H1 (cell line): ENCODE results near the gene MIDN. TPM values are rescaled to one million over a fixed set of nuclear protein-coding genes. Genes with fewer than 3 reads are reported as not detected.

Source experiments
- CTCF ChIA-PET: fragments of 300-600 bp; sonication (Branson Sonifier 250); formaldehyde crosslinking; loops from one replicate; lab custom pipeline; 2021; ENCODE audit not compliant: partially characterized antibody; lab: Charles Lee
- POLR2A ChIA-PET: fragments of 300-600 bp; sonication (Branson Sonifier 250); formaldehyde crosslinking; loops from one replicate; lab custom pipeline; 2021; ENCODE audit warnings: inconsistent platforms; ENCODE audit not compliant: partially characterized antibody; lab: Charles Lee
- DNase-seq, 2 experiments: peaks; one replicate each; pipeline versions ENCODE4 v3.0.0 to v3.0.0-alpha.2; 2010 to 2022; ENCODE audit warnings: low spot score in 2 of 2, low read depth in 1 of 2, mixed read lengths in 1 of 2
- FAIRE-seq: peaks from 2 replicates; lab custom pipeline; 2011; peaks lifted over from hg19 to GRCh38; lab: Jason Lieb, UNC
- H2AFZ ChIP-seq: 2 replicates; pipeline ENCODE4 v1.8.1; 2012; ENCODE audit warnings: low read length, inconsistent platforms
- H2AK5ac ChIP-seq: 2 replicates; pipeline ENCODE4 v1.6.1; 2013; ENCODE audit warnings: low read depth, low read length
- H2BK120ac ChIP-seq: replicated peaks from 2 replicates; pipeline ENCODE3; 2013; ENCODE audit warnings: low read depth, low read length, inconsistent platforms
- H2BK12ac ChIP-seq: 2 replicates; pipeline ENCODE4 v1.6.1; 2013; ENCODE audit warnings: low read depth, low read length
- H2BK15ac ChIP-seq: 2 replicates; pipeline ENCODE4 v1.6.1; 2013; ENCODE audit warnings: low read length
- H2BK20ac ChIP-seq: 2 replicates; pipeline ENCODE4 v1.6.1; 2013; ENCODE audit warnings: low read length
- H2BK5ac ChIP-seq: 2 replicates; pipeline ENCODE4 v1.6.1; 2013; ENCODE audit warnings: low read depth, low read length
- H3K14ac ChIP-seq: 2 replicates; pipeline ENCODE4 v1.6.1; 2013; ENCODE audit warnings: inconsistent platforms; ENCODE audit not compliant: insufficient read length
- H3K18ac ChIP-seq: 2 replicates; pipeline ENCODE4 v1.6.1; 2013; ENCODE audit warnings: low read length; ENCODE audit errors: extremely low read depth
- H3K23ac ChIP-seq: 2 replicates; pipeline ENCODE4 v1.6.1; 2013; ENCODE audit warnings: inconsistent platforms; ENCODE audit not compliant: insufficient read length
- H3K23me2 ChIP-seq: 2 replicates; pipeline ENCODE4 v1.6.1; 2013; ENCODE audit warnings: low read depth, low read length
- H3K27ac ChIP-seq: 2 replicates; pipeline ENCODE4 v1.6.1; 2011; ENCODE audit warnings: low read depth, low read length, inconsistent platforms
- H3K27me3 ChIP-seq, 4 experiments: replicated peaks in 1 of 4; 1 replicate in 1 of 4; 2 replicates in 3 of 4; pipeline versions ENCODE4 v1.6.1 to v1.8.1; 2011 to 2013; ENCODE audit warnings: low read length in 3 of 4, mild to moderate bottlenecking in 3 of 4, inconsistent platforms in 2 of 4, mixed read lengths in 2 of 4, moderate library complexity in 1 of 4; ENCODE audit not compliant: control insufficient read depth in 3 of 4, insufficient read depth in 3 of 4; ENCODE audit errors: extremely low read depth in 1 of 4
- H3K36me3 ChIP-seq, 4 experiments: 2 replicates each; pipeline versions ENCODE4 v1.6.1 to v1.8.1; 2011 to 2013; ENCODE audit warnings: mild to moderate bottlenecking in 4 of 4, low read length in 3 of 4, moderate library complexity in 2 of 4, control low read depth in 1 of 4, inconsistent platforms in 1 of 4; ENCODE audit not compliant: insufficient read depth in 4 of 4, control insufficient read depth in 2 of 4
- H3K4ac ChIP-seq: replicated peaks from 2 replicates; pipeline ENCODE3; 2013; ENCODE audit warnings: low read length, low read depth, mixed read lengths, inconsistent platforms; ENCODE audit not compliant: insufficient read length
- H3K4me1 ChIP-seq, 4 experiments: replicated peaks in 1 of 4; 1 replicate in 1 of 4; 2 replicates in 3 of 4; pipeline versions ENCODE4 v1.6.1 to v1.8.1; 2011 to 2013; ENCODE audit warnings: low read length in 3 of 4, inconsistent platforms in 2 of 4, mixed read lengths in 1 of 4; ENCODE audit not compliant: insufficient read depth in 4 of 4, control insufficient read depth in 3 of 4
- H3K4me2 ChIP-seq, 2 experiments: 2 replicates each; pipeline versions ENCODE4 v1.6.1 to v1.8.1; 2011 to 2013; ENCODE audit warnings: low read depth in 2 of 2, low read length in 2 of 2, control low read depth in 1 of 2, inconsistent platforms in 1 of 2, mild to moderate bottlenecking in 1 of 2; ENCODE audit not compliant: insufficient read depth in 1 of 2
- H3K4me3 ChIP-seq, 4 experiments: fragments of 200-600, 300-600 bp in 1 of 4; sonication (generic), shearing (Covaris generic), sonication (Bioruptor Twin) in 1 of 4; 2 replicates each; pipeline versions ENCODE4 v1.5.1 to v1.8.1; 2011 to 2016; ENCODE audit warnings: low read length in 4 of 4, low read depth in 3 of 4, control low read depth in 2 of 4, inconsistent platforms in 2 of 4, mild to moderate bottlenecking in 2 of 4, mixed read lengths in 1 of 4, moderate library complexity in 1 of 4; ENCODE audit not compliant: insufficient read depth in 2 of 4; ENCODE audit errors: extremely low read depth in 1 of 4
- H3K56ac ChIP-seq: replicated peaks from 2 replicates; pipeline ENCODE3; 2013; ENCODE audit warnings: low read depth, mild to moderate bottlenecking, mixed read lengths, low read length, inconsistent platforms; ENCODE audit not compliant: insufficient read length
- H3K79me1 ChIP-seq: 2 replicates; pipeline ENCODE4 v1.6.1; 2013; ENCODE audit warnings: low read depth, low read length, control low read depth
- H3K79me2 ChIP-seq, 2 experiments: 2 replicates each; pipeline versions ENCODE4 v1.6.1 to v1.8.1; 2012 to 2013; ENCODE audit warnings: low read length in 2 of 2, mild to moderate bottlenecking in 2 of 2, inconsistent platforms in 1 of 2; ENCODE audit not compliant: insufficient read depth in 2 of 2, control insufficient read depth in 1 of 2
- H3K9ac ChIP-seq, 4 experiments: replicated peaks in 1 of 4; 1 replicate in 1 of 4; 2 replicates in 3 of 4; pipeline versions ENCODE4 v1.6.1 to v1.8.1; 2011 to 2013; ENCODE audit warnings: low read depth in 3 of 4, low read length in 3 of 4, control low read depth in 2 of 4, mild to moderate bottlenecking in 2 of 4, moderate library complexity in 2 of 4, inconsistent platforms in 1 of 4; ENCODE audit errors: extremely low read depth in 1 of 4
- H3K9me3 ChIP-seq, 2 experiments: 2 replicates each; pipeline versions ENCODE4 v1.6.1 to v1.8.1; 2012 to 2013; ENCODE audit warnings: mild to moderate bottlenecking in 2 of 2, moderate library complexity in 2 of 2, control low read depth in 1 of 2, inconsistent platforms in 1 of 2, low read depth in 1 of 2, low read length in 1 of 2, mixed read lengths in 1 of 2; ENCODE audit not compliant: insufficient read depth in 2 of 2
- H4K20me1 ChIP-seq, 2 experiments: replicated peaks in 1 of 2; 2 replicates each; pipeline versions ENCODE3 to v1.8.1; 2011 to 2013; ENCODE audit warnings: inconsistent platforms in 2 of 2, low read length in 2 of 2, mild to moderate bottlenecking in 1 of 2; ENCODE audit not compliant: insufficient read depth in 2 of 2, control insufficient read depth in 1 of 2
- H4K5ac ChIP-seq: 2 replicates; pipeline ENCODE4 v1.6.1; 2013; ENCODE audit warnings: low read length, low read depth, mixed read lengths, inconsistent platforms; ENCODE audit not compliant: insufficient read length
- H4K8ac ChIP-seq: 2 replicates; pipeline ENCODE4 v1.8.0; 2013; ENCODE audit warnings: mild to moderate bottlenecking, moderate library complexity, low read length, inconsistent platforms; ENCODE audit not compliant: insufficient read depth; ENCODE audit errors: extremely low read depth
- H4K91ac ChIP-seq: replicated peaks from 2 replicates; pipeline ENCODE3; 2013; ENCODE audit warnings: low read length, mixed read lengths, inconsistent platforms; ENCODE audit not compliant: insufficient read length
- ASH2L ChIP-seq: fragments of 200-600, 300-600 bp; sonication (generic); IDR thresholded peaks from one replicate; pipeline ENCODE4 v1.7.1; 2017; ENCODE audit warnings: low read length
- BACH1 ChIP-seq: IDR thresholded peaks from 2 replicates; pipeline ENCODE4 v1.6.1; 2012; ENCODE audit warnings: low read length, improper control_type of control experiment
- BRCA1 ChIP-seq: IDR thresholded peaks from 2 replicates; pipeline ENCODE4 v1.6.1; 2012; ENCODE audit warnings: low read depth, low read length, improper control_type of control experiment
- CEBPB ChIP-seq: IDR thresholded peaks from 2 replicates; pipeline ENCODE4 v1.6.1; 2012; ENCODE audit warnings: low read depth, low read length
- CTBP2 ChIP-seq: IDR thresholded peaks from 2 replicates; pipeline ENCODE4 v1.7.0; 2011; ENCODE audit warnings: borderline replicate concordance, mild to moderate bottlenecking, moderate library complexity, mixed read lengths, low read length; ENCODE audit not compliant: insufficient read depth, insufficient read length
- GABPA ChIP-seq: IDR thresholded peaks from 2 replicates; pipeline ENCODE4 v1.6.1; 2011; ENCODE audit warnings: mild to moderate bottlenecking, low read length, moderate library complexity, borderline replicate concordance; ENCODE audit not compliant: insufficient read depth
- JUN ChIP-seq: IDR thresholded peaks from 2 replicates; pipeline ENCODE4 v1.6.1; 2011; ENCODE audit warnings: low read depth, mild to moderate bottlenecking, improper control_type of control experiment, low read length
- KDM4A ChIP-seq: IDR thresholded peaks from one replicate; pipeline ENCODE4 v1.7.1; 2012; ENCODE audit warnings: low read depth, mild to moderate bottlenecking, moderate library complexity, low read length, inconsistent platforms; ENCODE audit not compliant: severe bottlenecking
- RAD21 ChIP-seq, 2 experiments: IDR thresholded peaks in 1 of 2; conservative IDR thresholded peaks in 1 of 2; 2 replicates each; pipeline ENCODE4 v1.6.1; 2011; ENCODE audit warnings: low read depth in 2 of 2, low read length in 2 of 2, improper control_type of control experiment in 1 of 2, inconsistent platforms in 1 of 2, mild to moderate bottlenecking in 1 of 2, moderate library complexity in 1 of 2
- SAP30 ChIP-seq: fragments of 300-600 bp; sonication (generic); IDR thresholded peaks from 2 replicates; pipeline ENCODE4 v1.7.1; 2012; ENCODE audit warnings: low read length, moderate library complexity, mild to moderate bottlenecking, inconsistent platforms; ENCODE audit not compliant: insufficient read depth, insufficient replicate concordance
- SIN3A ChIP-seq, 2 experiments: IDR thresholded peaks in 1 of 2; conservative IDR thresholded peaks in 1 of 2; 2 replicates each; pipeline ENCODE4 v1.6.1; 2011 to 2012; ENCODE audit warnings: low read length in 2 of 2, improper control_type of control experiment in 1 of 2, low read depth in 1 of 2, mild to moderate bottlenecking in 1 of 2
- SP1 ChIP-seq: IDR thresholded peaks from 2 replicates; pipeline ENCODE4 v1.6.1; 2011; ENCODE audit warnings: low read depth, low read length
- SP4 ChIP-seq: IDR thresholded peaks from 2 replicates; pipeline ENCODE4 v1.6.1; 2012; ENCODE audit warnings: low read length, inconsistent platforms
- SUZ12 ChIP-seq: fragments of 200-600 bp; sonication (generic); IDR thresholded peaks from 2 replicates; pipeline ENCODE4 v1.6.1; 2012; ENCODE audit warnings: mild to moderate bottlenecking, inconsistent platforms, low read length, moderate library complexity, mixed read lengths
- WGBS, 2 experiments: shearing (Covaris generic) in 1 of 2; methylation state at CpG; one replicate each; pipeline versions ENCODE4 v1.1.6 to v1.1.7; 2013 to 2015; ENCODE audit warnings: low lambda C conversion rate in 2 of 2, mixed read lengths in 2 of 2, inconsistent platforms in 1 of 2, low coverage in 1 of 2, missing lambda C conversion rate in 1 of 2; ENCODE audit not compliant: insufficient replicate concordance in 2 of 2, insufficient coverage in 1 of 2, insufficient read length in 1 of 2; ENCODE audit errors: extremely low coverage in 1 of 2, missing lambda C conversion rate in 1 of 2; 5-methylcytosine and 5-hydroxymethylcytosine counted together
- polyA plus RNA-seq, 7 experiments: library from polyadenylated mRNA; depleted of rRNA in 3 of 7; stranded (reverse) in 5 of 7; unstranded in 2 of 7; fragments of >200 nt in 5 of 7; fragments of 200-250 nt in 2 of 7; gene quantifications; 1 replicate in 5 of 7; 2 replicates in 1 of 7; 4 replicates in 1 of 7; pipeline versions ENCODE4 v1.2.1 to v1.2.3, GENCODE V29; 2011 to 2013; ENCODE audit warnings: missing spikeins in 2 of 7, mixed read lengths in 2 of 7
- total RNA-seq: library from RNA; stranded (reverse); fragmentation: NEBNext Ultra II Directional; extraction: Animal tissue kit (Norgen Biotek cat#: 25700); gene quantifications from 2 replicates; pipeline ENCODE4 v1.2.1, GENCODE V29; 2021

The MIDN gene
- total and polyA plus RNA-seq, 2 of the 8 experiments (the other 6 are each of a cell fraction or from before 2014, with no cell fraction given), result 39.8 to 159 TPM

DNA sequence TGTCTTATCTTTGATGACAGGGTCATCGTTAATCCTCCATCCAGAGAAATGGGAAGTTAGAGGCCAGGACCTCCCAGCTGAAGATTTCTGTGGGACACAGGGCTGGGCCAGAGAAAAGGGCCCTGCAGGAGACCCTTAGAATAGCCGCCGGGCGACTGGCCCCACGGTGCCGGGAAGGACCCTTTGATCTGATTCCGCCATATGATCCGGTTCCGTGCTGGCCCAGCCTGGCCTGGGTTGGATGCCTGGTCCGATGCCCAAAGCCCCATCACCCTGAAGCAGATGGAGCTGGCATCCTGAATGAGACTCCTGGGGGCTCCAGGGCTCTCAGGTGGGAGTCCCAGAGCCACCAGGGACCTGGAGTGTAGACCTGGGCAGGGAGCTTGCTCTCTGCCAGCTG, 48.9 kb upstream of the MIDN start:
- no peak overlapping the region for H4K91ac ChIP-seq
- CTCF ChIA-PET, result interaction anchor here (0.6 to 3.3 kb wide), 13 partner anchors 8 to 466 kb away, joined by 3 to 19 read pairs (median 3); no protein-coding TSS in a partner anchor
- H4K8ac ChIP-seq, result no peak overlapping the region
- no peaks in the 10 kb centered on the region for H3K79me1 ChIP-seq
- no peak overlapping the region for H3K27ac ChIP-seq
- H3K27me3 ChIP-seq, result no peaks in the 10 kb centered on the region
- H3K9ac ChIP-seq, result no peak overlapping the region
- H3K79me2 ChIP-seq, result no peaks in the 10 kb centered on the region
- POLR2A ChIA-PET, result interaction anchor here (0.6 to 2.0 kb wide), 8 partner anchors 8 to 173 kb away, joined by 3 to 7 read pairs (median 4); partner anchors contain the start of genes CIRBP and CNN2
- H2AFZ ChIP-seq, result no peak overlapping the region
- H3K36me3 ChIP-seq, result no peaks in the 10 kb centered on the region
- no peaks in the 10 kb centered on the region; the same call in 1 of the 2 replicates for H3K23me2 ChIP-seq
- H3K56ac ChIP-seq, result no peak overlapping the region
- no peak overlapping the region for H2BK5ac ChIP-seq
- H3K4me3 ChIP-seq, result no peak overlapping the region
- no peak overlapping the region for H2BK15ac ChIP-seq
- DNase-seq (no peak), FAIRE-seq (no peak)
- no peak overlapping the region for H3K14ac ChIP-seq
- H2AK5ac ChIP-seq, result no peak overlapping the region
- no peak overlapping the region for H3K4ac ChIP-seq
- H3K18ac ChIP-seq, result no peak overlapping the region
- no peak overlapping the region for H2BK12ac ChIP-seq
- H4K20me1 ChIP-seq, result no peaks in the 10 kb centered on the region
- H3K4me2 ChIP-seq, result no peak overlapping the region
- no peak overlapping the region for H4K5ac ChIP-seq
- H3K9me3 ChIP-seq, result no peaks in the 10 kb centered on the region
- no peak overlapping the region for H2BK20ac ChIP-seq
- WGBS, 2 experiments, result 95% methylated on average over 10 of the region's 10 CpGs; no CpG with 5 or more reads in 1 of the 2 experiments
- no peak overlapping the region for H2BK120ac ChIP-seq
- H3K4me1 ChIP-seq, result no peaks in the 10 kb centered on the region
- H3K23ac ChIP-seq, result no peak overlapping the region
- TF ChIP-seq GABPA, result no peak
- no peak for TF ChIP-seq KDM4A
- no peak for TF ChIP-seq BACH1
- TF ChIP-seq JUN, result no peak
- TF ChIP-seq CEBPB, result no peak
- TF ChIP-seq SUZ12, result no peak
- no peak for TF ChIP-seq CTBP2
- TF ChIP-seq RAD21 (IDR thresholded peaks at IDR 0.05 in 1 of 2, conservative IDR thresholded peaks at IDR 0.05 in 1 of 2; ENCODE audit: low read depth in 2 of 2, low read length in 2 of 2), result no peak
- no peak for TF ChIP-seq ASH2L
- no peak for TF ChIP-seq SP1
- TF ChIP-seq BRCA1, result no peak
- no peak for TF ChIP-seq SAP30
- TF ChIP-seq SP4, result no peak
- TF ChIP-seq SIN3A (conservative IDR thresholded peaks at IDR 0.05 in 1 of 2, IDR thresholded peaks at IDR 0.05 in 1 of 2; ENCODE audit: low read depth in 1 of 2, low read length in 2 of 2), result no peak
